GM23248 (cell line): Measurements from ENCODE around the gene CASK.

Experiments
- EZH2 ChIP-seq: fragments of 200-600 bp; sonication (generic); IDR thresholded peaks from 2 replicates; pipeline ENCODE4 v1.6.1; 2018; ENCODE audit warnings: antibody characterized with exemption, mild to moderate bottlenecking; ENCODE audit not compliant: insufficient read depth, poor library complexity, severe bottlenecking
- EZH2phosphoT487 ChIP-seq: fragments of 200-600 bp; sonication (generic); IDR thresholded peaks from 2 replicates; pipeline ENCODE4 v1.6.1; 2018; ENCODE audit warnings: antibody characterized with exemption, moderate library complexity, mild to moderate bottlenecking, low read depth; ENCODE audit not compliant: insufficient read depth

DNA sequence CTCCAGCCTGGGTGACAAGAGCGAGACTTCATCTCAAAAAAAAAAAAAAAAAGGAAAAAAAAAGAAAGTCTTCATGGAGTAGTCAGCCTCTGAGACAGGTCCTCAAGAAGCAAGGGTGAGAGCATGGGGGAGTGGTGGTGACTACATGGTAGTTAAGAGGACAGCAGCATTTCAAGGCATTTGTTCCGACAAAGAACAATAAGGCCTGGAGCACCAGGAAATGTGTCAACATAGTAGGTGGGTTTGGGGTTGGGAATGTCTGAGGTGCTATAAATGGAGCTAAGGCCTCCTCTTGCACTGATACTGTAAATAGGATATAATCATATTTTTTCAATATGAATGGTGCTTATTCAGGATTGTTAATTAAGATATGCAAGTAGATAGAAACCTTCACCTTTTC is 165.0 kb downstream of the CASK start:
- no peak for TF ChIP-seq EZH2
- TF ChIP-seq EZH2phosphoT487: no peak
